Measurements from ENCODE around the gene OCLN. TPM values are rescaled to one million over a fixed set of nuclear protein-coding genes. Genes with fewer than 3 reads are reported as not detected.
"Not testable (repeated sequence)": the region's sequence is repeated elsewhere in the genome, so short reads cannot be mapped to it uniquely, and the experiment has no call there.

OCLN gene
- total RNA-seq, 1 experiment from 2014 or later: 45.6 TPM

GRCh38 chr5:69526660-69527059 is 34.1 kb downstream of the OCLN start:
- Histone ChIP-seq H3K27me3 (replicated peaks) (no peaks in the 10 kb centered on the region), H3K27ac (no peak overlapping the region), H3K4me3 (no peak overlapping the region), H3K4me1 (replicated peaks) (peaks cover 4% of the 10 kb centered on the region), H3K9me3 (replicated peaks) (no peaks in the 10 kb centered on the region), H3K36me3 (peaks cover 7% of the 10 kb centered on the region; the same call in 1 of the 2 replicates)
- no peak for DNase-seq (ENCODE audit: low read depth in 1 of 2, low spot score in 2 of 2)

DNA sequence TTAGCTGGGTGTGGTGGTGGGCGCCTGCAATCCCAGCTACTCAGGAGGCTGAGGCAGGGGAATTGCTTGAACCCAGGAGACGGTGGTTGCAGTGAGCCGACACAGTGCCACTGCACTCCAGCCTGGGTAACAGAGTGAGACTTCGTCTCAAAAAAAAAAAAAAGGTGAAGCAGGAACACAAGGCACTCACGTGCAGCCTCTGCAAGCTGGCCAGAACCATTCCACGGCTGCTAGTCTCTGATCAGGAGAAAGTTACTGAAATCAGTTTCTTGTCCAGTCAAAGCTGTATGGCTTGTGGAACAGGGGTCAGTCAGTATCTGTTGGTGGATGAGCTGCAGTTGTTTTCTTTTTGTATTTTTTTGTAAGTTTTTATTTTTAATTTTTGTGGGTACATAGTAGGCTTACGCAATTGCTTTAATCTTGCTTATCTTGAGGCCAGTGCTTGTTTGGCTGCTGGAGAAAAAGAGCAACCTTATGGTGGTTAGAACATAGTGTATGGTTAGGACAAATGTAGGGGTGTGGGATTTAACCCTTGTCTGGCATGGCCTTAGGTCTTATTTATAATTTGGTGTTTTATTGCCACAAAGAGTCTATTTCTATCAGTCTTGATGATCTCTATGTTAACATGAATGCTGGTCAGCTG is 34.7 kb downstream of the OCLN start:
- H3K4me3 ChIP-seq: no peak overlapping the region
- no peaks in the 10 kb centered on the region for H3K9me3 ChIP-seq (replicated peaks)
- no peaks in the 10 kb centered on the region for H3K27me3 ChIP-seq (replicated peaks)
- H3K4me1 ChIP-seq (replicated peaks): no peaks in the 10 kb centered on the region
- no peak for DNase-seq (ENCODE audit: low read depth in 1 of 2, low spot score in 2 of 2)
- H3K27ac ChIP-seq: no peak overlapping the region
- peaks cover 7% of the 10 kb centered on the region; the same call in 1 of the 2 replicates for H3K36me3 ChIP-seq

DNA sequence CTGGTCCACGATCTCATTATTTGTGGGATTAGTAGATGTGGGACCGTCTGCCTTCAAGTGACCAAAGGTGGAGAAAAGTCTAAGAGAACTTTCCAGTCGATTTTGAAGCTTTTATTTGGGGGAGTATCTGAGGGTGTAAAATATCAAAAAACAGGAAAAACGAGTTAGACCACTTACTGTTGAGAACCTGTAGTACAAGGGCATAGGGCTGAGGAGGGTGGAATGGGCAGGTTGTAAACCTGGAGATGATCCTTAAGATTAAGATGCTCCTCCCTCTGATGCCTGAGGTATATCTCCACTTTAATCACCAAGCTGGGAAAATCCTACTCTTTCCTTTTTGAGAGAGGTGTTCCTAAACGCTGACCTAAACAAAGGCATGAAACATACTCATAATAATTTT is 35.4 kb downstream of the OCLN start:
- no peak for DNase-seq (ENCODE audit: low read depth in 1 of 2, low spot score in 2 of 2)
- H3K27me3 ChIP-seq (replicated peaks): no peaks in the 10 kb centered on the region
- no peak overlapping the region for H3K27ac ChIP-seq
- H3K4me3 ChIP-seq: no peak overlapping the region
- H3K4me1 ChIP-seq (replicated peaks): no peaks in the 10 kb centered on the region
- H3K9me3 ChIP-seq (replicated peaks): no peaks in the 10 kb centered on the region
- H3K36me3 ChIP-seq: peaks cover 7% of the 10 kb centered on the region; the same call in 1 of the 2 replicates

GRCh38 chr5:69528609-69529008 is 36.0 kb downstream of the OCLN start:
- Histone ChIP-seq H3K36me3 (peaks cover 7% of the 10 kb centered on the region; the same call in 1 of the 2 replicates), H3K27me3 (replicated peaks) (no peaks in the 10 kb centered on the region), H3K27ac (no peak overlapping the region), H3K4me1 (replicated peaks) (no peaks in the 10 kb centered on the region), H3K9me3 (replicated peaks) (no peaks in the 10 kb centered on the region), H3K4me3 (no peak overlapping the region)
- no peak for DNase-seq (ENCODE audit: low read depth in 1 of 2, low spot score in 2 of 2)

- DNase-seq (ENCODE audit: low read depth in 1 of 2, low spot score in 2 of 2): no peak
- Histone ChIP-seq H3K27ac (no peak overlapping the region), H3K27me3 (replicated peaks) (no peaks in the 10 kb centered on the region), H3K9me3 (replicated peaks) (no peaks in the 10 kb centered on the region), H3K36me3 (peaks cover 7% of the 10 kb centered on the region; the same call in 1 of the 2 replicates), H3K4me3 (no peak overlapping the region), H3K4me1 (replicated peaks) (no peaks in the 10 kb centered on the region)
These were observed 38.2 kb downstream of the OCLN start for GRCh38 chr5:69530561-69531405.

DNA sequence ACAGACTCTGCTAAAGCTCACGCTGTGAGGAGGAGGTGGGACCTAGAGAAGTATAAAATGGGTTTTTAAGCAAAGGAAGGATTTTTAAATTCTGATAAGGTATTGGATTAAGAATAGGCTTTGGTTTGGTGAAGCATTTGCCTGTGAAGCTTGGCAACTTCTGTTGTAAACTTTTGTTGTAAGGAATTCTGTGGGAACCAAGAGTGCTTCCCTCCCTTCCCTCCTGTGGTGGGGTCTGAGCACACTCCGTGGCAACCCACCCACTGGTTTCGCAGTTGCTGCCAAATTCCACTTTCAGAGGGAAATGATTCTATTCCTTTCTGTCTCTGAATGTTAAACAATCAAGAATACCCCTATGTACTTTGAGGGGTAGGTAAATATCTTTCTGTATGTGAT is 38.8 kb downstream of the OCLN start:
- H3K36me3 ChIP-seq: peaks cover 7% of the 10 kb centered on the region; the same call in 1 of the 2 replicates
- H3K4me1 ChIP-seq (replicated peaks): no peaks in the 10 kb centered on the region
- no peak overlapping the region for H3K27ac ChIP-seq
- no peak overlapping the region for H3K4me3 ChIP-seq
- no peak for DNase-seq (ENCODE audit: low read depth in 1 of 2, low spot score in 2 of 2)
- no peaks in the 10 kb centered on the region for H3K9me3 ChIP-seq (replicated peaks)
- no peaks in the 10 kb centered on the region for H3K27me3 ChIP-seq (replicated peaks)

DNA sequence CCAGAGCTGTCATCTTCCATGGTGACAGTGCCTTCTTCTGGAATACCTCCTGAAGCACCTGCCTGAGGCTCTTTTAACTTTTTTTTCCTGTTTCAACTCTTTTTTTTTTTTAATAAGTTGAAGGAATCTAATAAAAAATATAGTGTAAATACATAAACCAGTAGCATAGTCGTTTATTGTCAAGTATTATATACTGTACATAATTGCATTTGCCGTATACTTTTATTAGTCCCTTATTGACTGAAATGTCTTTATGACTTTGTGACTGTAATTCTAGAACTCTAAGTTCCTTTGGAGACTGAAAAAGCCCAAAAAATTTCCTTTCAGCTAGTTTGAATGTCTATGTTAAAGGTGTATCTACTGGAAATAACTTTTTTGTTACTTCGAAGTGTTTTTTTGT is 45.3 kb downstream of the OCLN start:
- not testable (repeated sequence) for H3K27ac ChIP-seq; DNase-seq (ENCODE audit: low read depth in 1 of 2, low spot score in 2 of 2); H3K9me3 ChIP-seq (replicated peaks); H3K4me1 ChIP-seq (replicated peaks); H3K36me3 ChIP-seq; H3K27me3 ChIP-seq (replicated peaks); H3K4me3 ChIP-seq

- not testable (repeated sequence) for H3K4me1 ChIP-seq (replicated peaks); H3K4me3 ChIP-seq; H3K36me3 ChIP-seq; H3K27ac ChIP-seq; H3K9me3 ChIP-seq (replicated peaks); H3K27me3 ChIP-seq (replicated peaks); DNase-seq (ENCODE audit: low read depth in 1 of 2, low spot score in 2 of 2)
These were observed 46.1 kb downstream of the OCLN start for GRCh38 chr5:69538735-69539134.

GRCh38 chr5:69541347-69541746 is 48.8 kb downstream of the OCLN start:
- not testable (repeated sequence) for H3K4me1 ChIP-seq (replicated peaks); H3K9me3 ChIP-seq (replicated peaks); H3K4me3 ChIP-seq; H3K27ac ChIP-seq; DNase-seq (ENCODE audit: low read depth in 1 of 2, low spot score in 2 of 2); H3K27me3 ChIP-seq (replicated peaks); H3K36me3 ChIP-seq

GRCh38 chr5:69542838-69543618 is 50.4 kb downstream of the OCLN start:
- not testable (repeated sequence) for DNase-seq (ENCODE audit: low read depth in 1 of 2, low spot score in 2 of 2); H3K27me3 ChIP-seq (replicated peaks); H3K9me3 ChIP-seq (replicated peaks); H3K27ac ChIP-seq; H3K4me1 ChIP-seq (replicated peaks); H3K4me3 ChIP-seq; H3K36me3 ChIP-seq

- H3K4me3 ChIP-seq; H3K9me3 ChIP-seq (replicated peaks); H3K36me3 ChIP-seq; H3K27ac ChIP-seq; H3K27me3 ChIP-seq (replicated peaks); H3K4me1 ChIP-seq (replicated peaks); DNase-seq (ENCODE audit: low read depth in 1 of 2, low spot score in 2 of 2): not testable (repeated sequence)
These were observed 52.0 kb downstream of the OCLN start for GRCh38 chr5:69544602-69545001.

- not testable (repeated sequence) for H3K9me3 ChIP-seq (replicated peaks); H3K27me3 ChIP-seq (replicated peaks); H3K36me3 ChIP-seq; H3K4me1 ChIP-seq (replicated peaks)
- peak; percentile 82 for DNase-seq (ENCODE audit: low read depth in 1 of 2, low spot score in 2 of 2)
- peak within 1 kb of the TSS; percentile 26 for H3K4me3 ChIP-seq
- H3K27ac ChIP-seq: peak within 1 kb of the TSS; percentile 51
These were observed 67.3 kb downstream of the OCLN start, which contains the start of gene GTF2H2C for GRCh38 chr5:69559908-69560330. Gene GTF2H2C, plus strand, starts transcription at chr5:69560191. Its CDS starts 4,942 bp downstream, at chr5:69565133.

DNA sequence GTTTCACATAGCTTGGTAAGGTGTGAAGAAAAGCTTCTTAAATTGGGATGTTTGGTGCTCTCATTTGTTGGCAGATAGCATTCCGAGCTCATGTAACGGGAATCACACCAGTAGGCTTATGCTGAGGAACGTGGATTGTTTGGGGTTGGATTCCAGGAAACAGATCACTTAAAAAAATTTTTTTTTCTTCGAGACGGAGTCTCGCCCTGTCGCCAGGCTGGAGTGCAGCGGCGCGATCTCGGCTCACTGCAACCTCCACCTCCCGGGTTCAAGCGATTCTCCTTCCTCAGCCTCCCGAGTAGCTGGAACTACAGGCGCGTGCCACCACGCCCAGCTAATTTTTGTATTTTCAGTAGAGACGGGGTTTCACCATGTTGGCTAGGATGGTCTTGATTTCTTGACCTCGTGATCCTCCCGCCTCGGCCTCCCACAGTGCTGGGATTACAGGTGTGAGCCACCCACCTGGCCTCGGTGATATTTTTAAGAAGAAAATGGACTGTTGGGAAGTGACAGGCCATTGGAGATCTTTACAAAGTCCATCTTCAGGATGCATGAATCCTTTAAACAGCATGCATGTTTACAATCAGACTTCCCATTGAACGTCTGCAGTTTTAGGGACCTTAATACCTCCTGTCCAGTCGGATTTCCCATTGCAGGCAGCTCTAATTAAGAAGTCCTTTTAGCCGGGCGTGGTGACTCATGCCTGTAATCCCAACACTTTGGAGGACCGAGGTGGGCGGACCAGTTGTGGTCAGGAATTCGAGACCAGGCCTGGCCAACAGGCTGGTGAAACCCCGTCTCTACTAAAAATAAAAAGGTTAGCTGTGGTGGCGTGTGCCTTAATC is 68.2 kb downstream of the OCLN start:
- not testable (repeated sequence) for H3K36me3 ChIP-seq; H3K27ac ChIP-seq; H3K27me3 ChIP-seq (replicated peaks); H3K4me1 ChIP-seq (replicated peaks); H3K9me3 ChIP-seq (replicated peaks)
- peak in 1 of 2 experiments; percentile 37 for DNase-seq (ENCODE audit: low read depth in 1 of 2, low spot score in 2 of 2)
- H3K4me3 ChIP-seq: peak overlapping the region; percentile 26

Measured in SJSA1 (cell line).